Fibroblast of lung (primary cell): Measurements from ENCODE around the gene KCND3. TPM values are rescaled to one million over a fixed set of nuclear protein-coding genes. Genes with fewer than 3 reads are reported as not detected.

Experiments used
- DNase-seq, 2 donors: peaks; one replicate each; pipeline versions ENCODE4 v3.0.0 to v3.0.0-alpha.2; 2010; ENCODE audit warnings: low read depth in 2 of 2
- H2AFZ ChIP-seq: 2 replicates; pipeline ENCODE4 v1.5.1; 2012; ENCODE audit warnings: low read length, control low read depth, inconsistent platforms
- H3K27ac ChIP-seq: 2 replicates; pipeline ENCODE4 v1.5.1; 2011; ENCODE audit warnings: low read length, control low read depth; ENCODE audit not compliant: insufficient read depth
- H3K27me3 ChIP-seq: 2 replicates; pipeline ENCODE4 v1.5.1; 2011; ENCODE audit warnings: mild to moderate bottlenecking, low read length; ENCODE audit not compliant: control insufficient read depth, insufficient read depth
- H3K36me3 ChIP-seq: 2 replicates; pipeline ENCODE4 v1.5.1; 2011; ENCODE audit warnings: low read length; ENCODE audit not compliant: control insufficient read depth, insufficient read depth
- H3K4me1 ChIP-seq: 2 replicates; pipeline ENCODE4 v1.5.1; 2011; ENCODE audit warnings: low read length; ENCODE audit not compliant: control insufficient read depth, insufficient read depth; ENCODE audit errors: extremely low read depth
- H3K4me2 ChIP-seq: 2 replicates; pipeline ENCODE4 v1.5.1; 2011; ENCODE audit warnings: low read length, control low read depth; ENCODE audit not compliant: insufficient read depth; ENCODE audit errors: extremely low read depth
- H3K4me3 ChIP-seq, 4 experiments: fragments of 200-600 bp in 1 of 4; sonication (generic) in 1 of 4; replicated peaks in 1 of 4; 2 replicates each; pipeline ENCODE4 v1.5.1; 2011 to 2016; ENCODE audit warnings: low read length in 4 of 4, low read depth in 3 of 4, mild to moderate bottlenecking in 3 of 4, control low read depth in 2 of 4, inconsistent platforms in 1 of 4, mixed read lengths in 1 of 4; ENCODE audit not compliant: insufficient read depth in 1 of 4; ENCODE audit errors: control extremely low read depth in 1 of 4
- H3K79me2 ChIP-seq: 2 replicates; pipeline ENCODE4 v1.5.1; 2012; ENCODE audit warnings: mild to moderate bottlenecking, low read length, inconsistent platforms; ENCODE audit not compliant: control insufficient read depth, insufficient read depth
- H3K9ac ChIP-seq: 2 replicates; pipeline ENCODE4 v1.5.1; 2011; ENCODE audit warnings: mild to moderate bottlenecking, low read length, control low read depth; ENCODE audit not compliant: insufficient read depth
- H3K9me3 ChIP-seq: 2 replicates; pipeline ENCODE4 v1.5.1; 2012; ENCODE audit warnings: low read depth, low read length; ENCODE audit not compliant: control insufficient read depth, insufficient read depth
- H4K20me1 ChIP-seq: 2 replicates; pipeline ENCODE4 v1.5.1; 2011; ENCODE audit warnings: low read length; ENCODE audit not compliant: control insufficient read depth, insufficient read depth; ENCODE audit errors: extremely low read depth
- CTCF ChIP-seq, 2 donors: IDR thresholded peaks in 1 of 2; conservative IDR thresholded peaks in 1 of 2; 1 replicate in 1 of 2; 2 replicates in 1 of 2; pipeline ENCODE4 v1.5.1; 2011 to 2012; ENCODE audit warnings: low read length in 2 of 2, control low read depth in 1 of 2, inconsistent platforms in 1 of 2, low read depth in 1 of 2, mild to moderate bottlenecking in 1 of 2
- EZH2 ChIP-seq: IDR thresholded peaks from 2 replicates; pipeline ENCODE4 v1.5.1; 2012; ENCODE audit warnings: low read length, control low read depth, mild to moderate bottlenecking; ENCODE audit errors: missing control alignments
- polyA plus RNA-seq, 2 donors: library from polyadenylated mRNA; depleted of rRNA in 1 of 2; stranded (reverse) in 1 of 2; unstranded in 1 of 2; fragments of >200 nt; gene quantifications; 2 replicates each; pipeline ENCODE4 v1.2.1, GENCODE V29; 2011 to 2012; ENCODE audit warnings: missing spikeins in 1 of 2
- total RNA-seq: library from RNA; depleted of rRNA; stranded (reverse); fragments of >200 nt; gene quantifications from 2 replicates; pipeline ENCODE4 v1.2.1, GENCODE V29; 2014

The KCND3 gene
- total and polyA plus RNA-seq, 2 donors (not counting 1 experiment from before 2014, with no cell fraction given): 0.66 to 9.3 TPM

GRCh38 chr1:111867868-111868440 lies 121.5 kb downstream of the KCND3 start:
- Histone ChIP-seq H3K27me3 (no peaks in the 10 kb centered on the region), H3K36me3 (no peaks in the 10 kb centered on the region), H3K4me1 (no peaks in the 10 kb centered on the region), H3K27ac (no peak overlapping the region), H3K79me2 (no peaks in the 10 kb centered on the region), H4K20me1 (no peaks in the 10 kb centered on the region), H2AFZ (no peak overlapping the region), H3K9ac (no peak overlapping the region), H3K4me3 (no peak overlapping the region), H3K4me2 (no peak overlapping the region), H3K9me3 (no peaks in the 10 kb centered on the region)
- TF ChIP-seq CTCF (conservative IDR thresholded peaks at IDR 0.05 in 1 of 2, IDR thresholded peaks at IDR 0.05 in 1 of 2; ENCODE audit: low read depth in 1 of 2, low read length in 2 of 2) (no peak), EZH2 (no peak)
- DNase-seq: no peak

- no peak for DNase-seq
- Histone ChIP-seq H3K36me3 (no peaks in the 10 kb centered on the region), H3K4me1 (no peaks in the 10 kb centered on the region), H4K20me1 (no peaks in the 10 kb centered on the region), H3K4me2 (no peak overlapping the region), H3K79me2 (no peaks in the 10 kb centered on the region), H3K27ac (no peak overlapping the region), H3K9ac (no peak overlapping the region), H3K9me3 (no peaks in the 10 kb centered on the region), H2AFZ (no peak overlapping the region), H3K4me3 (no peak overlapping the region), H3K27me3 (no peaks in the 10 kb centered on the region)
- TF ChIP-seq EZH2: no peak
- TF ChIP-seq CTCF (conservative IDR thresholded peaks at IDR 0.05 in 1 of 2, IDR thresholded peaks at IDR 0.05 in 1 of 2; ENCODE audit: low read depth in 1 of 2, low read length in 2 of 2): no peak
Measured at GRCh38 chr1:111864862-111865261, 124.6 kb downstream of the KCND3 start.

GRCh38 chr1:111863401-111863800 lies 126.1 kb downstream of the KCND3 start:
- H3K4me2 ChIP-seq: no peak overlapping the region
- H4K20me1 ChIP-seq: no peaks in the 10 kb centered on the region
- no peak for TF ChIP-seq CTCF (conservative IDR thresholded peaks at IDR 0.05 in 1 of 2, IDR thresholded peaks at IDR 0.05 in 1 of 2; ENCODE audit: low read depth in 1 of 2, low read length in 2 of 2)
- no peak for TF ChIP-seq EZH2
- no peaks in the 10 kb centered on the region for H3K79me2 ChIP-seq
- H2AFZ ChIP-seq: no peak overlapping the region
- no peak overlapping the region for H3K4me3 ChIP-seq
- H3K4me1 ChIP-seq: no peaks in the 10 kb centered on the region
- no peaks in the 10 kb centered on the region for H3K27me3 ChIP-seq
- H3K9me3 ChIP-seq: no peaks in the 10 kb centered on the region
- H3K36me3 ChIP-seq: no peaks in the 10 kb centered on the region
- no peak overlapping the region for H3K9ac ChIP-seq
- DNase-seq: no peak
- H3K27ac ChIP-seq: no peak overlapping the region
